Stomach (tissue), 9 donors: ENCODE results near the gene EMD. TPM values are rescaled to one million over a fixed set of nuclear protein-coding genes. Genes with fewer than 3 reads are reported as not detected.

ENCODE experiments used
- DNase-seq, 2 donors: peaks; one replicate each; pipeline versions ENCODE4 v3.0.0 to v3.0.0-alpha.2; 2013 to 2019
- H3K27ac ChIP-seq, 5 donors: fragments of 200-600 bp in 4 of 5; sonication (generic) in 4 of 5; one replicate each; pipeline ENCODE4 v1.5.1; 2013 to 2019; ENCODE audit warnings: mild to moderate bottlenecking in 1 of 5, moderate library complexity in 1 of 5
- H3K27me3 ChIP-seq, 3 donors: fragments of 200-600 bp; sonication (generic); one replicate each; pipeline ENCODE4 v1.5.1; 2017 to 2019; ENCODE audit warnings: mixed run types in 1 of 3
- H3K36me3 ChIP-seq, 4 donors: fragments of 200-600 bp; sonication (generic); 1 replicate in 3 of 4; 2 replicates in 1 of 4; pipeline ENCODE4 v1.5.1; 2016 to 2019
- H3K4me1 ChIP-seq, 4 donors: fragments of 200-600 bp; sonication (generic); one replicate each; pipeline ENCODE4 v1.5.1; 2016 to 2019
- H3K4me3 ChIP-seq, 4 donors: fragments of 200-600 bp; sonication (generic) in 3 of 4; one replicate each; pipeline ENCODE4 v1.5.1; 2016 to 2019; ENCODE audit warnings: mild to moderate bottlenecking in 1 of 4
- H3K9me3 ChIP-seq, 4 donors: fragments of 200-600 bp; sonication (generic); one replicate each; pipeline ENCODE4 v1.5.1; 2016 to 2019
- EP300 ChIP-seq: sonication (generic); formaldehyde crosslinking; IDR thresholded peaks from one replicate; pipeline ENCODE4 v1.6.1; 2017; ENCODE audit warnings: antibody characterized with exemption
- POLR2A ChIP-seq, 4 donors: fragments of 450-650 bp; IDR thresholded peaks; one replicate each; pipeline ENCODE4 v1.6.1; 2016; ENCODE audit warnings: antibody characterized with exemption in 4 of 4, control low read depth in 2 of 4, mild to moderate bottlenecking in 1 of 4, moderate library complexity in 1 of 4
- POLR2AphosphoS5 ChIP-seq, 3 donors: sonication (generic); formaldehyde crosslinking; IDR thresholded peaks; one replicate each; pipeline ENCODE4 v1.6.1; 2016; ENCODE audit warnings: antibody characterized with exemption in 3 of 3
- WGBS, 5 donors: extraction: QIAGEN DNeasy Blood & Tissue Kit in 3 of 5; methylation state at CpG; one replicate each; pipeline versions ENCODE4 v1.1.5 to v1.1.7; 2013 to 2018; 5-methylcytosine and 5-hydroxymethylcytosine counted together
- intact Hi-C: fragments of 100-400 bp; cut with DNase I; formaldehyde crosslinking; loops from one replicate; pipeline ENCODE4 v1.15.1; 2023; ENCODE audit warnings: low total_unique reads
- polyA plus RNA-seq, 3 donors: library from polyadenylated mRNA; stranded (reverse); fragments of 200-250 nt; gene quantifications; one replicate each; pipeline ENCODE4 v1.2.3, GENCODE V29; 2013
- total RNA-seq, 5 donors: library from RNA; depleted of rRNA; stranded (reverse); fragments of >200 nt; gene quantifications; one replicate each; pipeline versions ENCODE4 v1.1.0 to v1.2.3, GENCODE V29; 2014 to 2016
- TF ChIP-seq, protein P1 (sequence below), 7 experiments: fragments of 450-650 bp in 4 of 7; fragments of 200-600 bp in 3 of 7; sonication (generic) in 3 of 7; IDR thresholded peaks; one replicate each; pipeline ENCODE4 v1.5.1; 2016 to 2019; ENCODE audit warnings: antibody characterized with exemption in 7 of 7, control low read depth in 2 of 7, mild to moderate bottlenecking in 1 of 7
- donor health status: healthy with polysubstance abuse.
- donor health status: Bipolar disorder and iron deficiency.
- donor health status: healthy.

Gene EMD
- total and polyA plus RNA-seq, 8 donors = 24.2 to 135 (median 55.7) TPM

- intact Hi-C loops = no loop called here
- no peak overlapping the region for H3K4me3 ChIP-seq
- TF ChIP-seq POLR2A (IDR thresholded peaks at IDR 0.05) = no peak
- no peak for TF ChIP-seq EP300
- TF ChIP-seq, protein P1, sequence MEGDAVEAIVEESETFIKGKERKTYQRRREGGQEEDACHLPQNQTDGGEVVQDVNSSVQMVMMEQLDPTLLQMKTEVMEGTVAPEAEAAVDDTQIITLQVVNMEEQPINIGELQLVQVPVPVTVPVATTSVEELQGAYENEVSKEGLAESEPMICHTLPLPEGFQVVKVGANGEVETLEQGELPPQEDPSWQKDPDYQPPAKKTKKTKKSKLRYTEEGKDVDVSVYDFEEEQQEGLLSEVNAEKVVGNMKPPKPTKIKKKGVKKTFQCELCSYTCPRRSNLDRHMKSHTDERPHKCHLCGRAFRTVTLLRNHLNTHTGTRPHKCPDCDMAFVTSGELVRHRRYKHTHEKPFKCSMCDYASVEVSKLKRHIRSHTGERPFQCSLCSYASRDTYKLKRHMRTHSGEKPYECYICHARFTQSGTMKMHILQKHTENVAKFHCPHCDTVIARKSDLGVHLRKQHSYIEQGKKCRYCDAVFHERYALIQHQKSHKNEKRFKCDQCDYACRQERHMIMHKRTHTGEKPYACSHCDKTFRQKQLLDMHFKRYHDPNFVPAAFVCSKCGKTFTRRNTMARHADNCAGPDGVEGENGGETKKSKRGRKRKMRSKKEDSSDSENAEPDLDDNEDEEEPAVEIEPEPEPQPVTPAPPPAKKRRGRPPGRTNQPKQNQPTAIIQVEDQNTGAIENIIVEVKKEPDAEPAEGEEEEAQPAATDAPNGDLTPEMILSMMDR (IDR thresholded peaks at IDR 0.05) = no peak
- TF ChIP-seq POLR2AphosphoS5 (IDR thresholded peaks at IDR 0.05) = no peak
- peak overlapping the region in 1 of 5 donors; percentile 48 for H3K27ac ChIP-seq
- H3K4me1 ChIP-seq = peaks cover 9 to 31% (median 25%) of the 10 kb centered on the region in 4 donors
- peaks cover 0 to 11% (median 0%) of the 10 kb centered on the region in 4 donors for H3K9me3 ChIP-seq
- peaks cover 17 to 36% (median 27%) of the 10 kb centered on the region in 4 donors for H3K36me3 ChIP-seq
- no peaks in the 10 kb centered on the region for H3K27me3 ChIP-seq
- DNase-seq = no peak
- 40 to 76% (median 61%) methylated on average over 3 to 19 of the region's 19 CpGs for WGBS, 5 donors
These were observed 23.6 kb downstream of the EMD start for GRCh38 chrX:154402622-154403127.

DNA sequence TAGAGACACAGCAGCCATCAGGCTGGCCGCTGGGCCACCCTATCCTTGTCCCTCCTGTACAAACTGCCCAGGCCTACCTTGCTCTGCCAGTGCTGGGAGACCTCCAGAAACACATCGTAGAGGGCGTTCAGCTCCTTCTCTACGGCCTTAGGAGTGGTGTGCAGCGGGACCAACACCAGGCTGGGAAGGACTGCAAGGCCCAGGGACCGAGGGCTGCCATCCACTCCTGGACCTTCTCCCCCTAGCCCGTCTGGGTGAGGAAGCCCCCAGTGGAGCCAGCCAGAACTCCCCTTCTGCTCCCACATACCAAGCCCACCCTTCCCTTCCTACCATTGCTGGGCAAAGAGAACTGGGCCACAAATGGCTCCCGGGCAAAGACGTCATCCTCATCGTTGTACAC lies 24.1 kb downstream of the EMD start:
- intact Hi-C loops = no loop called here
- H3K27ac ChIP-seq = no peak overlapping the region
- no peak for DNase-seq
- H3K4me3 ChIP-seq = no peak overlapping the region
- H3K4me1 ChIP-seq = peaks cover 9 to 31% (median 26%) of the 10 kb centered on the region in 4 donors
- WGBS, 5 donors = 80 to 100% (median 88%) methylated on average over 3 to 10 of the region's 10 CpGs
- peaks cover 17 to 36% (median 27%) of the 10 kb centered on the region in 4 donors for H3K36me3 ChIP-seq
- TF ChIP-seq, protein P1 (IDR thresholded peaks at IDR 0.05) = no peak
- no peak for TF ChIP-seq EP300
- TF ChIP-seq POLR2AphosphoS5 (IDR thresholded peaks at IDR 0.05) = no peak
- H3K9me3 ChIP-seq = peaks cover 0 to 6% (median 0%) of the 10 kb centered on the region in 4 donors
- no peaks in the 10 kb centered on the region for H3K27me3 ChIP-seq

- DNase-seq = no peak
- 83 to 95% (median 92%) methylated on average over 4 of the region's 4 CpGs for WGBS, 5 donors
- intact Hi-C loops = no loop called here
- peaks cover 17 to 36% (median 27%) of the 10 kb centered on the region in 4 donors for H3K36me3 ChIP-seq
- TF ChIP-seq, protein P1 (IDR thresholded peaks at IDR 0.05) = no peak
- no peak for TF ChIP-seq POLR2AphosphoS5 (IDR thresholded peaks at IDR 0.05)
- TF ChIP-seq POLR2A (IDR thresholded peaks at IDR 0.05) = no peak
- TF ChIP-seq EP300 = no peak
- no peaks in the 10 kb centered on the region for H3K9me3 ChIP-seq
- no peak overlapping the region for H3K4me3 ChIP-seq
- no peak overlapping the region for H3K27ac ChIP-seq
- peaks cover 9 to 37% (median 26%) of the 10 kb centered on the region in 4 donors for H3K4me1 ChIP-seq
- H3K27me3 ChIP-seq = no peaks in the 10 kb centered on the region
These were observed 24.8 kb downstream of the EMD start for GRCh38 chrX:154403858-154404257.

DNA sequence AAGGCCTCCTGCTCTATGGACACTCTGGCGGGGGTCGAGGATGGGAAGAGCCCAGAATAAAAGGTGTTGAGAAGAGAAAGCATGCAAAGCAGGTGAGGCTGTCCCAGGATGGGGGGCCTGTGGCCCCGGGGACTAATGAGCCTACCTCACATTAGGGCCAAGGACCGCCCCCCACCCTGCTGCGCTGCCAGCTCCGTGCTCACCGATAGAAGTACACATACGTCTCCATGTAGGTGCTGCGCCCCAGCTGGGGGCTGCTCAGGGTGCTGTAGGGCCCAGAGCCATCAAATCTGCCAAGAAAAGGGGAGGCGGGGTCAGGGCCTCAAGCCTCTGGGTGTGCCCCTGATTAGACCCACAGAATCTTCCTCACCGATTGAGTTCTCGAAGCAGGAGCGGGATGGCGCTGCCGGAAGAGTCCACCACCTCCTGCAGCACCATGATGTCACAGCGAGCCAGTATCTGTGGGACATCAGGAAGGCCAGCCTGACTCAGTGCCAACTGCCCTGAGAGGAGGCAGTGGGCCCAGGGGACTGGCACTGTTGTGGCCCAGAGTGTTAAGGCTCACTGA lies 25.6 kb downstream of the EMD start:
- peaks cover 6 to 34% (median 22%) of the 10 kb centered on the region in 4 donors for H3K4me1 ChIP-seq
- TF ChIP-seq EP300 (no peak), POLR2AphosphoS5 (IDR thresholded peaks at IDR 0.05) (no peak)
- TF ChIP-seq, protein P1 (IDR thresholded peaks at IDR 0.05) = no peak
- H3K36me3 ChIP-seq = peaks cover 13 to 29% (median 20%) of the 10 kb centered on the region in 4 donors
- H3K9me3 ChIP-seq = no peaks in the 10 kb centered on the region
- DNase-seq = no peak
- intact Hi-C loops = no loop called here
- H3K27me3 ChIP-seq = no peaks in the 10 kb centered on the region
- no peak overlapping the region for H3K4me3 ChIP-seq
- 87 to 97% (median 93%) methylated on average over 7 to 16 of the region's 16 CpGs for WGBS, 5 donors
- H3K27ac ChIP-seq = no peak overlapping the region
